ENCODE results near the gene MFNG.
A peak's percentile ranks its signal among the peaks of the same experiment; 100 is the strongest.

MFNG gene

DNA sequence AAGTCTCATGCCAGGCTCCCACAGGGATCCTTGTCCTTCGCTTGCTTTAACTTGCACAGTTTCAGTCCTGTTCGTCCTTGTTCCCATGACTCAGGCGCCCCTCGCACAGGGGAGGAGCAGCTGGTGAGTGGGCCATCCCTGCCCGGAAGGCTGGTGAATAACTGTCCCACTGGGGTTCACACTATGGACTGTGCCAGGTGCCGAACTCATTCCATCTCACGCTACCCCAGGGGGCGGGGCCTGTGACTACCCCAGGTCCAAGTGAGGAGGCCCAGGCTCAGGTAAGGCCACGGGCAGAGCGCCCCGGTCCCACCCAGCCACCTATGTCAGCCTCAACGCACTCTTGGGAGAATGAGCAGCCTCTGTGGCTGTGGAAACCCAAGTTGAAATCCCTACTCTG, 40.2 kb upstream of the MFNG start:
- no peak overlapping the region for H3K4me3 ChIP-seq (ENCODE audit: low read length)
- TF ChIP-seq, protein P1, sequence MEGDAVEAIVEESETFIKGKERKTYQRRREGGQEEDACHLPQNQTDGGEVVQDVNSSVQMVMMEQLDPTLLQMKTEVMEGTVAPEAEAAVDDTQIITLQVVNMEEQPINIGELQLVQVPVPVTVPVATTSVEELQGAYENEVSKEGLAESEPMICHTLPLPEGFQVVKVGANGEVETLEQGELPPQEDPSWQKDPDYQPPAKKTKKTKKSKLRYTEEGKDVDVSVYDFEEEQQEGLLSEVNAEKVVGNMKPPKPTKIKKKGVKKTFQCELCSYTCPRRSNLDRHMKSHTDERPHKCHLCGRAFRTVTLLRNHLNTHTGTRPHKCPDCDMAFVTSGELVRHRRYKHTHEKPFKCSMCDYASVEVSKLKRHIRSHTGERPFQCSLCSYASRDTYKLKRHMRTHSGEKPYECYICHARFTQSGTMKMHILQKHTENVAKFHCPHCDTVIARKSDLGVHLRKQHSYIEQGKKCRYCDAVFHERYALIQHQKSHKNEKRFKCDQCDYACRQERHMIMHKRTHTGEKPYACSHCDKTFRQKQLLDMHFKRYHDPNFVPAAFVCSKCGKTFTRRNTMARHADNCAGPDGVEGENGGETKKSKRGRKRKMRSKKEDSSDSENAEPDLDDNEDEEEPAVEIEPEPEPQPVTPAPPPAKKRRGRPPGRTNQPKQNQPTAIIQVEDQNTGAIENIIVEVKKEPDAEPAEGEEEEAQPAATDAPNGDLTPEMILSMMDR (IDR thresholded peaks at IDR 0.05; ENCODE audit: insufficient read depth, low read depth, low read length, missing control alignments) = no peak
- DNase-seq (ENCODE audit: low read depth) = peak; percentile 98

DNA sequence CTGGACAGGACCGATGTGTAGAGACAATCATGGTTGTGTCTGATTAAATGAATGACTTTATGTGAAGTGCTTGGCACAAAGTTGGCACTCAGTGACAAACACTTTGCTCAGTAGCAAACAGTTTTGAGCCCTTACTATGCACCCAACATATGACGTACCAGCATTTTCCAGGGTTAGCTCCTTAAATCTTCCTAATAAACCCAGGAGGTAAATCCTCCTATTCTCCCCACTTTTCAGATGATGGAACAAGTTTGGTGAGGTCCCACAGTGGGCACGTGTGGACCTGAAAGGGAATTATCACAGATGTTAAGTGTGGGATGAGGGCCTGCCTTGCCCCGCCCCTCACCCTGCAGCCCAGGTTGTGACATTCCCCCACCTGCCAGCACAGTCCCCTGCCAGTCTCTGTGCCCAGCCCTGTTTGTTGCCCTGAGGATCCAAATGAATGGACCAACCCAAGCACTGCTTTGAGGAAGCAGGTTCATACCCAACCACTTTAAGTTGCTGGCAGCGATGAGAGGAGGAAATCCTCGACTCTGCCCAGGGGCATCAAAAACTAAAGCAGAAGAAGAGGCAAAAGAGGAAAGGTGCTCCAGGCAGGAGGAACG, 39.7 kb upstream of the MFNG start:
- no peak for DNase-seq (ENCODE audit: low read depth)
- TF ChIP-seq, protein P1 (IDR thresholded peaks at IDR 0.05; ENCODE audit: insufficient read depth, low read depth, low read length, missing control alignments) = no peak
- no peak overlapping the region for H3K4me3 ChIP-seq (ENCODE audit: low read length)

DNA sequence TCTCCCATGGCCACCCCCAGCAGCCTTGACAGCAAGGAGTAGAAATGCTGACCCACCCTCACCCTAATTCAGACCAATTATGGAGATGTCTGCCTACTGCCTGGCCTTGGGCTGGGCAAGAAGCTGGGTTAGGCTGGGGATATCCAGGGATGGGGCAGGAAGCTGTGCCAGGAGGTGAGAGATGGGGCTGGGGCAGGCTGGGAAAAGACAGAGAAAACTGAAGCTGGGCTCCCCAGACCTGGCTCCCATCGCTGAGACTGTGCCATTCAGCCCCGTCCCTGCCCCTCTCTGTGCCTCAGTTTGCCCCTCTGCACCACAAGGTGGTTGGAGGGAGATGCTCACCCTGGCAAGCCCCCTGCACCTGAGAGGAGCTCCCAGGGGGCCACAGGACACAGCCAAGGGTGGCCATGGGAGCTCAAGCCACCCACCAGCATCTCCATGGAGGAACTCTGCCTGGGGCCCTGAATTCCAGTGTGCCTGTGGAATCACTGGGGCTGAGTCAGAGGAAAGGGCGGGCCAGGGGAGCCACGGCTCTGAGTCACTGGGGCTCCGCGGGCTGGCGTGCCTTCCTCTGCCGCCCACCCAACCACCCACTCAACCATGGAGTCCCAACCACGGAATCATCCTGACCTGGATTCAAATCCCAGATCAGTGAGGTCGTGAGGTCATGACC, 39.0 kb upstream of the MFNG start:
- TF ChIP-seq, protein P1 (IDR thresholded peaks at IDR 0.05; ENCODE audit: insufficient read depth, low read depth, low read length, missing control alignments) = no peak
- no peak overlapping the region for H3K4me3 ChIP-seq (ENCODE audit: low read length)
- DNase-seq (ENCODE audit: low read depth) = peak; percentile 94

DNA sequence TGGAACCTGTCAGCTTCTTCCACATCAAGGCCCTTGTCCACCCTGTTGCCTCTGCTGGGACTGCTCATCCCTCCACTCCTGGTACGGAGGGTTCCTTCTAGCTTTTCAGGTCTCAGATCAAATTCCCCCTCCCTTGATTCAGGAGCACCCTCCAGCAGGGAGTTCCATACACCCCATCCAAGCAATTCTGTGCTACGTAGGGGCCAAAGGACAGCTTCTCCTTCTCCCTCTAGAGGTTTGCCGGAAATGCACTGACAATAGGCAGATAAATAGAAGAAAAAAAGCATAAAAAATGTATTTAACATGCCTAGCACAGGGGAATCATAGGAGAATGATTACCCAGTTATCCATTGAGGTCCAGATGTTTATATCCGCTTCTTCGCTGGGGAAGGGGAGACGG, 36.3 kb upstream of the MFNG start:
- TF ChIP-seq, protein P1 (IDR thresholded peaks at IDR 0.05; ENCODE audit: insufficient read depth, low read depth, low read length, missing control alignments) = peak; percentile 7
- H3K4me3 ChIP-seq (ENCODE audit: low read length) = no peak overlapping the region
- no peak for DNase-seq (ENCODE audit: low read depth)

DNA sequence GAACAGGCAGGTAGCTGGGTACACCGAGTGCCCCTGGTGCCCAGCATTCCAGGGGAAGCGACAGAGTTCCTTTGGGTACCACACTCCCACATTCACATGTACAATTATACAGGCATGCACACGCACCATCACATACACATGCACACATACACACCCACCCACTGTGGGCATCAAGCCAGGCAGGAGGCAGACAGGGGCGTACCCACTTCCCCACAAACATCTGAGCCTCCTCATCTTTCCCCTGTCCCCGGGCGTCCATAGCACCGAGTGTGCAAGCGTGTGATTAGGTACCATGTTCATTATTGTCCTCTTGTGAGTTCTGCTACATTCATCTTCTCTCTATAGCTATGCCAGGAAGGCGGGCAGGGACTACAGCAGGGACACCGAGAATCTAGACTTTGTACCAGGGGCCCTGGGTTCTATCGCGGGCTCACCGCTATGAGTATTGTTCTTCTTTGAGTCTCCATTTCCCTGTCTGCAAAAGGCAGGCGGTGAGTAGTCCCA, 35.1 kb upstream of the MFNG start:
- no peak overlapping the region for H3K4me3 ChIP-seq (ENCODE audit: low read length)
- TF ChIP-seq, protein P1 (IDR thresholded peaks at IDR 0.05; ENCODE audit: insufficient read depth, low read depth, low read length, missing control alignments) = no peak
- no peak for DNase-seq (ENCODE audit: low read depth)

DNA sequence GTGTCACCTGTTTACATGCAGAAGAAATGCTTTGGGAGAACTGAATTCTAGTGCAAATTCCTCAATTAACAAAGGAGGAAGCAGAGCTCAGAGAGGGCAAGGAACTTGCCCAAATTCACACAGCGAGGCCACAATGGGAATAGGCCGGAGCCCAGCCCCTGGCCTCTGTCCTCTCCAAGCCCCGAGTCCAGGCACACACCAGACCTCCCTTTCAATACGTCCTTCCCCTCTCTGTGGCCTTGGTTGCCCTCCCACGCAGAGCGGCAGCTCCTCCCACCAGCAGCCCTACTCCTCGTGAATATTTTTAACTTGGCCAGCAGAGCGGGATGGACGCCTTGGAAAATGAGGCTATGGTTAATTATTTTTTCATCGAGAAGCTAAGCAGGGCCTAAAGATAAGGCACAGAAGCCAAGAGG, 34.6 kb upstream of the MFNG start:
- no peak for DNase-seq (ENCODE audit: low read depth)
- TF ChIP-seq, protein P1 (IDR thresholded peaks at IDR 0.05; ENCODE audit: insufficient read depth, low read depth, low read length, missing control alignments) = no peak
- H3K4me3 ChIP-seq (ENCODE audit: low read length) = no peak overlapping the region
